ENCODE results near the gene CHST15.

Gene CHST15

DNA sequence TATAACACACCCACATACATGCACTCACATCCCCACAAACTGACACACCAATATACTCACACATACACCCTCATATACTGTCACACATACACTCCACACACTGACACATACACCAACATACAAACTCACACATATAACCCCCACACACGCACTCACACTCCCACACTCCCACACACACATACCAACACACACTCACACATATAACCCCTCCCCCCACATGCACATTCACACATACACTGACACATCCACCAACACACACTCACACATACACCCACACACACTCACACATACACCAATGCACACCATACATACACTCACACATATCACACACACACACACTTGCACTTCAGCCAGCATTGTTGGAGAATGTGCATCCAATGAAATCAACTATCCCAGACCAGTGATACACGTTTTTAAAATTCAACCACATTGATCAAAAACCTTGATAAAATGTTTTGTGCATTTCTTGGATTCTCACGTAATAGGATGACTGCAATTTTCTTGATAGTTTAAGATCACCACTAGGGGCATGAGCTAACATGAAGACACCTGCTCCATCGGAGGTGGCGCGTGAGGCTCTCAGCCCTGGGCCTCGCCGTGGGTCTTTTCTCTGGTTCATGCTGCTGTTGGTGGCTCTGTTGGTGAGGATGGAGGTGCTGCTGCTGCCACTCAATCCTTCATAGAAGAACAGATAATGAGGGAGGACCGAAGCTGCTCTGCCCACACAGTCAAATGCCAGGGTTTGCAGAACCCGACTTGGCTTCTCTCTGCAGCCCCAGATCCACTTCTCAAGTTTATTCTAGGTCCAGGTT is 32.1 kb upstream of the CHST15 start:
- peak in 14 of 42 donors; percentile 15 to 56 (median 30) for DNase-seq

DNA sequence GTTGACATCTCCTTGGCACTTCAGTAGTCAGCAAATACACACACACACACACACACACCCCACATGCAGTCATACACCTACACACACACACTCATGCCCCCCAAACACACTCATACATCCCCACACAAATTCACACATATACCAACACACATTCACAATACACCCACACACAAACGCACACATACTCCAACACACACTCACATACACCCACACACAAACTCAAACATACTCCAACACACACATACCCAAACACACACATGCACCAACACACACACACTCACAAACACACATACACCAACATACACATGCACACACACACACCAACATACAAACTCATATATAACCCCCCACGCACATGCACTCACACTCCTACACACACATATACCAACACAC is 31.4 kb upstream of the CHST15 start:
- intact Hi-C loops (cut with DNase I): no loop called here
- no peak for DNase-seq

More for the DNA sequence above, 32.1 kb upstream of the CHST15 start:
- intact Hi-C loops (cut with DNase I): no loop called here

DNA sequence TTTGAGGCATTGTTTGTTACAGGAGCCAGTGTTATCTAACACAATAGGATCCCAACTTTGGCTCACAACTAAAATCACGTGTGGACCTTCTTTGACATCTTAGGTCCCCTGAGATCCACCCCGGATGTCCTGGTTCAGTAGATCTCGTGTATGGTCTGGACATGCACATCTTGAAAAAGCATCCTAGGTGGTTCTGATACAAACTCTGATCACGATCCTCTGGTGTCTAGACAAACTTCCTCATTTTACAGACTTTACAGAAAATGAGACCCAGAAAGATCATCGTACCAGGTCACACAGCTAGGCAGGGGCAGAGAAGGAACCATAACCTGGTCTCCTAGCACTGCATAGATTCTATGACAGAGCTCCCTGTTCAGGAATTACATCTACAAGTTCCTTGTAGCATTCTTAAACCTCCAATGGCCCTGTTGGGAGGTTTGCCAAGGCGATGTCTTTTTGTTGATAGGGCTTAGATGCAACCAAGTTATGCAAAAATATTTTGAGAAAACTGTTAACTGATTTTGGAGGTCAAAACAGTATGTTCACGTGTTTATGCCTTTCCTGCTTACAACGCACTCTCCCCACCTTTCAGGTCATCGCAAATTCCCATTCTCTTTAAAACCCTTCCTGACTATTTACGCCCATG is 30.8 kb upstream of the CHST15 start:
- intact Hi-C loops (cut with DNase I): no loop called here
- no peak for DNase-seq

DNA sequence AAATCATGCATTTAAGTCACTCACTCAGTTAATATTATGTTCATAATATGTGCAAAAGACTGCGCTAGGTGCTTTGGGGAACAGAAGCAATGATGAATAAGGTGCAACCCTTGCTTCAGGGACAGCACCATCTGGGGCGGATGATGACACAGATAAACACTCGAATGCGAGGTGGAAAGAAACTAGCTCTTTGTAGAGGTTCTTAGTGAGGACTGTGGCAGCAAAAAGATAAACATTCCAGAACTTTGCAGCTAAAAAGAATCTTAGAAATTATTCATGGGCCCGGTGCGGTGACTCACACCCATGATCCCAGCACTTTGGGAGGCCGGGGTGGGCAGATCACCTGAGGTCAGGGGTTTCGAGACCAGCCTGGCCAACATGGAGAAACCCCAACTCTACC is 29.8 kb upstream of the CHST15 start:
- no peak for DNase-seq
- intact Hi-C loops (cut with DNase I): no loop called here

DNA sequence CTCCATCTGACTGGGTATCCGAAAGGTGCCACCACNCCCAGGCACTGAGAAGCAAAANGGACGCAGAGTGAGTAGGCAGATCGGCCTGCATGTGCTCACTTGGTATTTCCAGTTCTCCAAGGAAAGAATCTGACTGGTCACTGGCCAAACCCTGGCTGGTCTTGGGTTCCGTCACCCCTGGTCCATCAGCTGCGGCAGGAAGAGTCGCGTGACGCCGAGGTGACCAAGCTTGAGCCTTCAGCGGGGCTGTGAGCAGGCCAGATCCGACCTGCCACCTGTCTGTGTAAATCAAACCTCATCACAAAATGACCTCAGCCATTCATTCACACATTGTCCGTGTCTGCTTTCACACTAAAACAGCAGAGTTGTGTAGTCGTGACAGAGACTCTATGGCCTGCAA is 28.8 kb upstream of the CHST15 start:
- intact Hi-C loops (cut with DNase I): no loop called here

DNA sequence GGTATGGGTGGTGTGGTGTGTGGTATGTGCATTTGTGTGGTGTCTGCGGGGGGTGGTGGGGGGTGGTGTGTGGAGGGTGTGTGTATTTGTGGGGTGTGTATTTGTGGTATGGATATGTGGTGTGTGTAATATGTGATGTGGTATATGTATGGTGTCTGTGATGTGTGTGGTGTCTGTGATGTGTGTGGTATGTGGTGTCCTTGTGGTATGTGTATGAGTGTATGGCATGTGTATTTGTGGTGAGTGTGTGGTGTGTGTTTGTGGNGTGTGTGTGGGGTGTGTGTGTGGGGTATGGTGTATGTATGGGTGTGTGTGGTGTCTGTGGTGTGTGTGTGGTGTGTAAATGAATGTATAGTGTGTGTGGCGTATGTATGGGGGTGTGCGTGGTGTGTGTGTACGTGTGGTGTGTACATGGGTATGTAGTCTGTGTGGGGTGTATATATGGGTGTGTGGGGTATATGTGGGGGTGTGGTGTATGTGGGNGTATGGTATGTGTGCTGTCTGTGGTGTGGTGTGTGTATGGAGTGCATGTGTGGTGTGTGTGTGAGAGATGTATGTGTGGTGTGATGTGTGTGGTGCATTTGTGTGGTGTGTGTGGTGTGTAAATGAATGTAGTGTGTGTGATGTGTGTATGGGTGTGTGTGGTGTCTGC is 27.1 kb upstream of the CHST15 start:
- intact Hi-C loops (cut with DNase I): no loop called here
- no peak for DNase-seq

More for the DNA sequence above, 28.8 kb upstream of the CHST15 start:
- no peak for DNase-seq

DNA sequence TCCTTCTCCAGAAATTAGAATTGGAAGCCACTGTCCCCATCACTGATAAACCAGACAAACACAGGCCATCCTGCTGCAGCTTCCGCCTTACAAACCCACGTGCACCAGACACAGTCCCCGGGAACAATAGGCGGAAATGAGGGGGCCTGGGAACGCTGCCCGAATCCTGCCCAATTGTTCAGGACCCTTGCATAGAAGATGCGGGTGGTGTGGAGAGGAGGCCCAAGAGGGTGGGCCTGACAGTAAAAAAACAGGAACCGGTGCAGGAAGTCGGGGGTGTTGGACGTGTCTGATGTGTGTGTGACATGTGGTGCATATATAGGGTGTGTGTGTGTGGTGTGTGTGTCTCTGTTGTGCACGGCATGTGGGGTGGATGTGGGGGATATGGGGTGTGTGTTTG is 26.5 kb upstream of the CHST15 start:
- intact Hi-C loops (cut with DNase I): no loop called here
- peak in 5 of 42 donors; percentile 19 to 50 (median 28) for DNase-seq

DNA sequence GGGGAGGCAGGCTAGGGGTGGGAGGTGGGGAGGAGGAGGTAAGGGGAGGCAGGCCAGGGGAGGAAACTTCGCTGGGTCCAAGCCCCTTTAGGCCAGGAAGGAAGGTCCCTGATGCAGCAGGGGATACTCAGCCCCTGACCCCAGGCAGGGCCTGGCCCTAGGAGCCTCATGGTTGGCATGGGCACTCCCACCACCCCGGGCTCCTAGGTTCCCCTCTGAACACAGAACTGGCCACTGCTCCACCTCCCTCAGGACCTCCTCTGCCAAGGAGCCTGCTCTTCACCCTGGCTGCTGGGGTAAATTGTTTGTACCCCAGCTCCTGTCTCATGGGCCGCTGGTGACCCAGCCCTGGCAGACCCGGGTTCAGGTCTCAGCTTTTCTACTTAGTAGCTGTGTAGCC is 25.8 kb upstream of the CHST15 start:
- no peak for DNase-seq
- intact Hi-C loops (cut with DNase I): no loop called here

DNA sequence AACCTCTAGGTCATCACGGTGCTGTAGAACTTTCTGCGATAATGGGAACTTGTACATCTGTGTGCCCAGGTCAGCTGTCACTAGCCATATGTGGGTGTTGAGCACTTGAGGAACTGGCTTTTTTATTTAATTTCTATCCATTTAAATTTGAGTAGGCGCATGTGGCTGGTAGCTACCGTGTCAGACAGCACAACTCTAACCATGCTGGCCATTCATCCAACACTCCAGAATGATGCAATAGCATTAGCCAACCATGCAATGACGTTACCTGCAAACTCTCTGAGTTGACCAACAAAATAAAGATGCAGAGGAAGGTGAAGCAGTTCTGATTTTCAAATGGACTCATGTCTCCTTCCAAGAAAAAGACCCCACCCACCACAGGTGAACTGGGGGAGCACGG is 24.4 kb upstream of the CHST15 start:
- DNase-seq: no peak
- intact Hi-C loops (cut with DNase I): no loop called here

DNA sequence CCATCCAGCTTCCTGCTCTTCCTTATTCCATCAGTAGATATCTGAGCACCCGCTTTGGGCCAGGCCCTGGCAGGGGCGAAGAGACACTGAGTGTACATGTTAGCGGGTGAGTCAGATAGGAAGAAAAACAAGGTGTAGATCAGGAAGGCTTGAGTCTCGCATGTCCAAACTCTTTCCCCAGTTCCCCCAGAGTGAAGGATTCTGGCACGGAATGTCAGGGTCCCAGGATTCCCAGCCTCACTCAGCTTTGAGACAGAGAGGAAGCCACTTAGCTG is 24.1 kb upstream of the CHST15 start:
- DNase-seq: no peak
- intact Hi-C loops (cut with DNase I): no loop called here

DNA sequence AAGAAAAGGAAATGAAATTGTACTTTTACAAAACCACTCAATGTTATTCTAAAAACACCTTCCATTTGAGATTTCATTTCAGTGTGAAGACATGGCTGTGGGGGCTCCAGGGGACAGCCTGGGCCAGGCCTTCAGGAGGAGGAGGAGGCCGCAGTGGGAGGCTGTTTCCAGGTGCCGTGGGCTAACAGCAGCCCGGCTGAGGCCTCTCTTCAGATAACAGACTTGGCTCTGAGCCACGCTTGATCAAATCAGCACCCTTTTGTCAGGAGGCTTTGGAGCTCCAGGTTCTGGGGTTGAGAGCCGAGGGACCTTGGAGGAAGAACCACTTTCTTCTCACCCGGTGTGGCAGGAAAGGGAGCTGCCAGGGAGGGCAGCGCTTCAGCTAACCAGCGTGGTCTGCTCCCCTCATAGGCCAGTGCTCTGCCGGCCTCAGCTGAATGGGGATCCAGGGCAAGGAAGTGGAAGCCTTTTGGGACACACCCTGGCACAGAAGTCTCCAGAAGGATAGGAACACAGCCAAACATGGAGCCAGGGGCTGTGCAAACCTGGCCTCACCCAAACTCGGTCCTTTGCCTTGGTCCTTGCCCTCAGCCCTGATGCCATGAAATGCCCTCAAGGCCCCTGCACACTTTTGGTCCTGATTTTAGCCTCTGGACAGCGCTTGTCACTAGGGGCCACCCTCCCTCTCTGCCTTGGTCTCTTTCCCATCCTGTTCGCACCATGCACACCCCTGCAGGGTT is 23.5 kb upstream of the CHST15 start:
- DNase-seq: no peak

DNA sequence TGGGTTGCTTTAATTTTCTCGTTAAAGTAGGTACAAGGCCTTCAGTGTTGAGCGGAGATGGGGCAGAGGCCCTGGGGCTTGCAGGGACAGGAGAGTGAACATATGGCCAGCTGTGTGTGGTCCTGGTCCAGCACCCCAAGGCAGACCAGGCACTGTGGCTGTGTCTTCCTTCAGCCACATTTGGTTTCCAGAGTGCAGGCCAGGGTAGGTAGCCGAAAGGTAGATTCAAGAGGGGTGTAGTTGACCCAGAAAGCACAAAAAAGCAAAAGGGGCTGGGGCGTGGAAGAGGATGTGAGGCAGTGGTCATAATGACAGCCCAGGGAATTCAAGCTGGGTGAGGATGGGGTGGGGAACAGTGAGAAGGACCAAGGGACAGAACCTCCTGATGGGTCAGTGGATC is 21.3 kb upstream of the CHST15 start:
- DNase-seq: no peak
- intact Hi-C loops (cut with DNase I): no loop called here

More for the DNA sequence above, 23.5 kb upstream of the CHST15 start:
- intact Hi-C loops (cut with DNase I): no loop called here

DNA sequence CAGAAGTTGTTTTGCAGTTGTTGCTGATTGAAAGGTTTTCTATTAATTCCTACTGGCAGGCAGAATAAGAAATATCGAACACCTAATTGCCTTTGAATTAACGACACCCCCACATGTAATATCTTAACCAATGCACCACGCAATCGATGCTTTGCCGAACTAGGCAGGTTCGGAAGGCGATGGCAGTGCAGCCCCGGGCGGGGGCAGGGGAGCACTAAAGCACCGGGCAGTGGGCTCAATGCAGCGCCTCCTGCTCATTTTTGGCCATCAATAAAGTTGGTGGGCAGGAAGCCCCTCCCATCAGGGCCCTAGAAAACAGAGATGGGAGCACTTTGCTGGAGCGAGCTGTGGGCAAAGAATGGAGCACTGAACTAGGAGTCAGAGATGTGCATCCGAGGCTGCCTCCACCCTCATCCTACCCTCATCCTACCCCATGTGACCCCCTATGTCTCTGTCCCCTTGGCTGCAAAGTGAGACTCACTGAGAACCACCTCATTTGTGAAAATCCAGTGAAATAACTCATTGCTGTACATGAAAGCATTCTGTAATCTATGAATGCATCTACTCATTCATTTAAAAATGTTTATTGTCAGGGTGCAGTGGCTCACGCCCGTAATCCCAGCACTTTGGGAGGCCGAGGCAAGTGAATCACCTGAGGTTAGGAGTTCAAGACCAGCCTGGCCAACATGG is 19.6 kb upstream of the CHST15 start:
- intact Hi-C loops (cut with DNase I): no loop called here
- no peak for DNase-seq

DNA sequence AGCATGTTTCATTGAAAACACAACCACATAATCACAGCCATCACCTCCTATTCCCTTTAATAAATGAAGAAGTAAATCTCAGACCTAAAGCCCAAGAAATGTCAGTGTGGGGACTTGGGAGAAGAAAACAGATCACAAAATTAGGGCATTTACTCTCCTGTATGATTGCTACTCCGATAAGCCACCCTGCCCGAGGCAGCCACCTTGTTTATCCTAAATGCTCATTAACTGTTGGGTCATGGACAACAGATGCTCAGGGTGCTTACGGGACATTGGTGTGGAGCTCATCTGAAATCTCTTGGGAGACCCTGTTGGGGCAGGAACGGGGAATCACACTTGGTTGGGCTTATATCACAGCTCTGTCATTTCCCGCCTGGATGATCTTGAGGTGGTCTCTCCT is 17.5 kb upstream of the CHST15 start:
- intact Hi-C loops (cut with DNase I): no loop called here
- no peak for DNase-seq

DNA sequence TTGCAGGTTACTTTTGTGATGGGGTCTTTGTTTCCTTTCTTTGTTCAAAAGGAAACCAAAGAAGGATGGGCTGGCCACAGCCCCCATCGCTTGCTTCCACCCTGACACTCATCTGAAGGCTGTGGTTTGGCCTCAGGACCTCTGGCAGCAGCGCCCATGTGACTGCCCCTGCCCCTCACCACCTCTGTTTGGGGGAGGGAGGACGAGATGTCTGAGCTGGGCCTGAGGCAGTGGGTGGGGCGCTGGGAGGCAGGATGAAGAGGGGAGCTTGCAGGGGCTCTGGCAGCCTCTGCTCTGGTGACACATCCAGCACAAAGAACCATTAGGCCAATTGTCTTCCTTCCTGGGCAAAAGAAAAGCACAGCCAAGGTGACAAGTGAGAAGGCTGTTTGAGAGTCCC is 15.9 kb upstream of the CHST15 start:
- DNase-seq: no peak
- intact Hi-C loops (cut with DNase I): no loop called here

DNA sequence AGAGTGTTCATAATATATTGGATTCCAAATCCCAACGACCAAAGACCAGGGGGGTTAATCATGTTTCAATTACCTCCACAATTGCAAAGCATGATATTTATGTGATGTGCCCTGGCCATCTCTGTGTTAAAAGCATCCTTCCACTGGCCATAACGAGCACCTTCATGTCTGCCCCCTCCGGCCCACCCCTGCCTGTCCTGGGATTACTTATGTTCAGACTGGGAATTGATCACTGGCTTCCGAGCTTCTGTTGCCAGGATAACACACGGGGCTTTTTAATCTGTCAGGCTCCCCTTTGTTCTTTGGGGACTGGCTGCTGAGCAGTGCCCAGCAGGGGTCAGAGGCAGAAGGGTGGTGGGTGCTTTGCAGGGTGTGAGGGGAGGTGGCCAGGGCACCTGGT is 13.7 kb upstream of the CHST15 start:
- intact Hi-C loops (cut with DNase I): no loop called here
- DNase-seq: no peak

DNA sequence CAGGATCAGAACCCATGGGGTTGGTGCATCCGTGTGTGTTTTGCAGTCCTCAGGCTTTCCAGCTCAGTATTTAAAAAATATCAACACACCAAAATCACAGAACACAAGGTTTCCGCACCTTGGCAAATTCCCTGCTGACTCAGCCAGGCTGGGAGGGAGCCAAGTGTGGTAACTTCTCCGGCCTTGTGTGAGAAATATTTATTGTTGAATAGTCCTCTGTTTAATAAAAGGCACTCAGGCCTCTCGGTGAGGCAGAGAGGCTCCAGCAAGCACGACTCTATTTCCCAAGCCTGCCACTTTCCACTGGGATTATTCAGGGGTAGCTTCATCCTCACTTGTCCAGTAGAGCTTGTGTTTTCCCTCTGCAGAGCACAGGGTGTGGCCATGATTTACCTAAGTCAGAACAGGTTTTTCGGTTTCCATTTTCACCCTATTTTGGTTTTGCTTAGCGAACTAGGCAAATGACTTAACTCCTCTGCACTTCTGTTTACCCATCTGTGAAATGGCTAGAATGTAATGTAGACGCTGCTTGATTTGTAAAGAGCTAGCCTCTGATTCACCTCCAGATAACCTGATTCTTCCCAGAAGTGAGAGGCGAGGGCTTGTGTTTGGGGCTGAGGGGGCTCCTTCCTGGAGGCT is 13.0 kb upstream of the CHST15 start:
- intact Hi-C loops (cut with DNase I): no loop called here
- DNase-seq: peak in 8 of 42 donors; percentile 34 to 70 (median 50)

DNA sequence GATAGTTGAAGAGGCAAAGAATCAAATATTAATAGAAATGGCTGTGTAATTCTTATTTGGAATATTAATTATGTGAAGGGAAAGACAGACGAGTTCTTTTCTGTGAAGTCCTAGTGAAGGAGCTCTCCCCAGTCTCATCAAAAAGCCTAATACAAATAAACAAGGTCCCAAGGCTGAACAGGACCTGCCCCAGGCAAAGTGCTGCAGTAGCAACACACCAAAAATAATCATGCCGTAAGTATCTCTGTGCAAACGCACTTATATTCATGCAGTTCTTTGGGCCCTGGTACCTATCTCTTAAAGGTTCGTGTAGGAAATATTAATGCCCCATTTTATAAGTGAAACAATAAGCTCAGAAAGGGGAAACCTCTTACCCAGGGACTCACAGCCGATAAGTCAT is 12.2 kb upstream of the CHST15 start:
- intact Hi-C loops (cut with DNase I): no loop called here
- no peak for DNase-seq

DNA sequence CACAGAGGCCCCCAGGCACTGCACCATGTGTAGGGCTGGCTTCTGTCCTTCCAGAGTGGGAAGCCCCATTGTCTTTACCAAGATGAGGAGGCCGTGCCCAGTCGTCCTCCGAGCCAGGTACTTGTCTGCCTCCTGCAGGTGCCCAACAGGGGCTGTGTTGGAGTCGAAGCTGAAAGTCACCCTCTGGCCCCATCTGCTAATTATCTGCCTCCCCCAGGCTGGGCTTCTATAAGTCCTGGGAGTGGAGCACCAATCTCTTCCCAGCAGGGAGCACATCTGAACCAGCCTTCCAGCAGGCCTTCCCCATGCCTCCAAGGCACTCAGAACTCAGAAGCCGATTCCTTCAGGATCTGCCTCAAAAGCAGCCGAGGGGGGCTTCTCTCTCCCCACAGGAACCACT is 11.6 kb upstream of the CHST15 start:
- intact Hi-C loops (cut with DNase I): no loop called here
- no peak for DNase-seq

All from head of caudate nucleus (tissue), 42 donors.